Thyroid gland (tissue), 4 donors: Measurements from ENCODE around the gene MLC1.

Source experiments
- CTCF ChIP-seq, 6 experiments: fragments of 200-600 bp in 3 of 6; fragments of 450-650 bp in 3 of 6; sonication (generic) in 3 of 6; IDR thresholded peaks; one replicate each; pipeline ENCODE4 v1.5.1; 2016 to 2019; ENCODE audit warnings: antibody characterized with exemption in 6 of 6, mild to moderate bottlenecking in 2 of 6, inconsistent platforms in 1 of 6, moderate library complexity in 1 of 6
- POLR2A ChIP-seq, 2 donors: fragments of 450-650 bp; IDR thresholded peaks; one replicate each; pipeline ENCODE4 v1.6.1; 2017; ENCODE audit warnings: antibody characterized with exemption in 2 of 2, mild to moderate bottlenecking in 2 of 2, moderate library complexity in 1 of 2

GRCh38 chr22:50059881-50060262 lies 25.4 kb downstream of the MLC1 start:
- TF ChIP-seq POLR2A (IDR thresholded peaks at IDR 0.05) (no peak), CTCF (IDR thresholded peaks at IDR 0.05) (no peak)
